DOHH2 (cell line): ENCODE measurements around the gene DNAAF3.

Experiments used
- H3F3A ChIP-seq: fragments of 200-600 bp; sonication (generic), shearing (Covaris generic); 2 replicates; pipeline ENCODE4 v1.6.0; 2016; ENCODE audit warnings: antibody characterized with exemption, mild to moderate bottlenecking; ENCODE audit not compliant: control insufficient read depth, insufficient read depth
- H3K27ac ChIP-seq: fragments of 200-600 bp; sonication (generic); 2 replicates; pipeline ENCODE4 v1.5.1; 2014; ENCODE audit warnings: low read depth, mild to moderate bottlenecking, low read length, moderate library complexity
- H3K27me3 ChIP-seq: fragments of 200-600 bp; sonication (generic); 2 replicates; pipeline ENCODE4 v1.6.1; 2014; ENCODE audit warnings: mild to moderate bottlenecking, low read length, mixed read lengths; ENCODE audit not compliant: control insufficient read depth
- H3K36me3 ChIP-seq: fragments of 200-600 bp; sonication (generic); 2 replicates; pipeline ENCODE4 v1.6.1; 2014; ENCODE audit warnings: mild to moderate bottlenecking, low read length, moderate library complexity, mixed read lengths; ENCODE audit not compliant: control insufficient read depth
- H3K4me1 ChIP-seq: fragments of 200-600 bp; sonication (generic); 2 replicates; pipeline ENCODE4 v1.6.1; 2014; ENCODE audit warnings: mild to moderate bottlenecking, low read length, mixed read lengths; ENCODE audit not compliant: control insufficient read depth
- H3K4me2 ChIP-seq: fragments of 200-600 bp; sonication (generic); 2 replicates; pipeline ENCODE4 v1.6.0; 2014; ENCODE audit warnings: mild to moderate bottlenecking, low read length, moderate library complexity
- H3K4me3 ChIP-seq: fragments of 200-600 bp; sonication (generic); 2 replicates; pipeline ENCODE4 v1.5.1; 2014; ENCODE audit warnings: mild to moderate bottlenecking, low read length, mixed read lengths
- H3K79me2 ChIP-seq: fragments of 200-600 bp; sonication (generic); 2 replicates; pipeline ENCODE4 v1.6.1; 2014; ENCODE audit warnings: mild to moderate bottlenecking, low read length, mixed read lengths; ENCODE audit not compliant: control insufficient read depth
- H3K9me2 ChIP-seq: fragments of 200-600 bp; sonication (generic); replicated peaks from 2 replicates; pipeline ENCODE4 v1.6.1; 2014; ENCODE audit warnings: mild to moderate bottlenecking, low read length, mixed read lengths; ENCODE audit not compliant: control insufficient read depth
- H3K9me3 ChIP-seq: fragments of 200-600 bp; sonication (generic); 2 replicates; pipeline ENCODE4 v1.6.1; 2014; ENCODE audit warnings: antibody characterized with exemption, low read length, mixed read lengths; ENCODE audit not compliant: control insufficient read depth, insufficient read depth
- H4K20me1 ChIP-seq: fragments of 200-600 bp; sonication (generic); 2 replicates; pipeline ENCODE4 v1.6.0; 2014; ENCODE audit warnings: low read depth, mild to moderate bottlenecking, antibody characterized with exemption, low read length, moderate library complexity; ENCODE audit not compliant: control insufficient read depth, insufficient read depth
- CTCF ChIP-seq: fragments of 200-600 bp; sonication (generic); IDR thresholded peaks from one replicate; pipeline ENCODE4 v1.5.1; 2014; ENCODE audit warnings: antibody characterized with exemption, mild to moderate bottlenecking, low read depth, low read length; ENCODE audit not compliant: poor library complexity, severe bottlenecking
- EZH2phosphoT487 ChIP-seq: fragments of 200-600 bp; sonication (generic); IDR thresholded peaks from 2 replicates; pipeline ENCODE4 v1.6.1; 2017; ENCODE audit warnings: borderline replicate concordance, mild to moderate bottlenecking, antibody characterized with exemption, low read length, moderate library complexity, mixed read lengths

The DNAAF3 gene

GRCh38 chr19:55115446-55116065 is 50.9 kb downstream of the DNAAF3 start:
- Histone ChIP-seq H3K36me3 (peaks cover 41% of the 10 kb centered on the region), H3K27ac (peak overlapping the region; percentile 70), H3K9me2 (no peaks in the 10 kb centered on the region), H3K27me3 (no peaks in the 10 kb centered on the region), H3K4me1 (peaks cover 51% of the 10 kb centered on the region), H3K4me2 (peak overlapping the region; percentile 98), H3F3A (peaks cover 7% of the 10 kb centered on the region), H3K79me2 (peaks cover 76% of the 10 kb centered on the region), H4K20me1 (peaks cover 16% of the 10 kb centered on the region), H3K4me3 (peak overlapping the region; percentile 93), H3K9me3 (no peaks in the 10 kb centered on the region)
- TF ChIP-seq EZH2phosphoT487 (no peak), CTCF (no peak)

- H3K36me3 ChIP-seq = peaks cover 49% of the 10 kb centered on the region
- peaks cover 16% of the 10 kb centered on the region for H4K20me1 ChIP-seq
- H3F3A ChIP-seq = peaks cover 5% of the 10 kb centered on the region
- peaks cover 85% of the 10 kb centered on the region for H3K79me2 ChIP-seq
- H3K9me2 ChIP-seq = no peaks in the 10 kb centered on the region
- no peak for TF ChIP-seq CTCF
- no peak for TF ChIP-seq EZH2phosphoT487
- H3K4me3 ChIP-seq = peak overlapping the region; percentile 93
- peak overlapping the region; percentile 98 for H3K4me2 ChIP-seq
- H3K27me3 ChIP-seq = no peaks in the 10 kb centered on the region
- H3K9me3 ChIP-seq = no peaks in the 10 kb centered on the region
- peaks cover 46% of the 10 kb centered on the region for H3K4me1 ChIP-seq
- H3K27ac ChIP-seq = peak overlapping the region; percentile 93
Measured at GRCh38 chr19:55114566-55115145, 51.8 kb downstream of the DNAAF3 start.

- H3K9me2 ChIP-seq = no peaks in the 10 kb centered on the region
- peak overlapping the region; percentile 98 for H3K4me2 ChIP-seq
- H3K79me2 ChIP-seq = peaks cover 93% of the 10 kb centered on the region
- peaks cover 16% of the 10 kb centered on the region for H4K20me1 ChIP-seq
- H3F3A ChIP-seq = peaks cover 5% of the 10 kb centered on the region
- peaks cover 59% of the 10 kb centered on the region for H3K36me3 ChIP-seq
- H3K9me3 ChIP-seq = no peaks in the 10 kb centered on the region
- H3K4me3 ChIP-seq = peak overlapping the region; percentile 93
- H3K27me3 ChIP-seq = no peaks in the 10 kb centered on the region
- TF ChIP-seq EZH2phosphoT487 = no peak
- TF ChIP-seq CTCF = no peak
- H3K27ac ChIP-seq = peak overlapping the region; percentile 93
- H3K4me1 ChIP-seq = peaks cover 44% of the 10 kb centered on the region
Measured at GRCh38 chr19:55113570-55114039, 52.8 kb downstream of the DNAAF3 start.
